Cardiac fibroblast (primary cell): ENCODE data around the gene PODXL.

Experiments used
- DNase-seq, 2 donors: peaks; one replicate each; pipeline versions ENCODE4 v3.0.0 to v3.0.0-alpha.2; 2010; ENCODE audit warnings: low read depth in 2 of 2
- H3K4me3 ChIP-seq, 2 donors: replicated peaks in 1 of 2; 1 replicate in 1 of 2; 2 replicates in 1 of 2; pipeline ENCODE4 v1.5.1; 2011; ENCODE audit warnings: low read depth in 2 of 2, low read length in 2 of 2, mild to moderate bottlenecking in 2 of 2, moderate library complexity in 1 of 2
- CTCF ChIP-seq: IDR thresholded peaks from one replicate; pipeline ENCODE4 v1.5.1; 2011; ENCODE audit warnings: low read depth, mild to moderate bottlenecking, low read length, inconsistent platforms

Gene PODXL

GRCh38 chr7:131568970-131569369 is 12.5 kb upstream of the PODXL start:
- no peak overlapping the region for H3K4me3 ChIP-seq
- no peak for TF ChIP-seq CTCF
- no peak for DNase-seq

GRCh38 chr7:131568510-131568909 is 12.1 kb upstream of the PODXL start:
- DNase-seq: no peak
- no peak overlapping the region for H3K4me3 ChIP-seq
- no peak for TF ChIP-seq CTCF

GRCh38 chr7:131564640-131565039 is 8.2 kb upstream of the PODXL start:
- TF ChIP-seq CTCF: no peak

GRCh38 chr7:131563918-131564317 is 7.5 kb upstream of the PODXL start:
- TF ChIP-seq CTCF: no peak

More at GRCh38 chr7:131564640-131565039, 8.2 kb upstream of the PODXL start:
- DNase-seq: no peak
- no peak overlapping the region for H3K4me3 ChIP-seq

GRCh38 chr7:131562941-131563340 is 6.5 kb upstream of the PODXL start:
- TF ChIP-seq CTCF: no peak
- H3K4me3 ChIP-seq: no peak overlapping the region
- DNase-seq: peak in 1 of 2 donors; percentile 27

More at GRCh38 chr7:131563918-131564317, 7.5 kb upstream of the PODXL start:
- no peak overlapping the region for H3K4me3 ChIP-seq
- DNase-seq: no peak

GRCh38 chr7:131560061-131560460 is 3.6 kb upstream of the PODXL start:
- no peak for TF ChIP-seq CTCF
- no peak overlapping the region for H3K4me3 ChIP-seq
- DNase-seq: no peak
